Lower leg skin (tissue), 3 donors: Measurements from ENCODE around the gene COX6A1.

Experiments
- CTCF ChIP-seq, 3 donors: fragments of 450-650 bp; IDR thresholded peaks; one replicate each; pipeline ENCODE4 v1.5.1; 2016; ENCODE audit warnings: antibody characterized with exemption in 3 of 3, mild to moderate bottlenecking in 3 of 3, moderate library complexity in 2 of 3
- POLR2A ChIP-seq, 2 donors: fragments of 450-650 bp; IDR thresholded peaks; one replicate each; pipeline ENCODE4 v1.6.1; 2016 to 2017; ENCODE audit warnings: antibody characterized with exemption in 2 of 2, mild to moderate bottlenecking in 1 of 2, moderate library complexity in 1 of 2

- TF ChIP-seq CTCF (IDR thresholded peaks at IDR 0.05) (no peak), POLR2A (IDR thresholded peaks at IDR 0.05) (no peak)
Observed at GRCh38 chr12:120428597-120429229, 9.2 kb upstream of the COX6A1 start.
